Activated CD8-positive, alpha-beta memory T cell treated with anti-CD3 and anti-CD28 coated beads for 24 hours (primary cell): ENCODE data around the gene ZNF419.

ENCODE experiments used
- DNase-seq: peaks from one replicate; pipeline ENCODE4 v3.0.0-alpha.2; 2020

Gene ZNF419

GRCh38 chr19:57537953-57538547, 50.5 kb downstream of the ZNF419 start:
- DNase-seq = no peak
